GM19372 (cell line): ENCODE results near the gene CHSY1.

Experiments
- ATAC-seq: cut with Tn5 transposase; IDR thresholded peaks from one replicate; pipeline ENCODE4 v1.9.1; 2021; ENCODE audit warnings: mild to moderate bottlenecking, low read depth, moderate library complexity; ENCODE audit not compliant: unreplicated experiment

Gene CHSY1

DNA sequence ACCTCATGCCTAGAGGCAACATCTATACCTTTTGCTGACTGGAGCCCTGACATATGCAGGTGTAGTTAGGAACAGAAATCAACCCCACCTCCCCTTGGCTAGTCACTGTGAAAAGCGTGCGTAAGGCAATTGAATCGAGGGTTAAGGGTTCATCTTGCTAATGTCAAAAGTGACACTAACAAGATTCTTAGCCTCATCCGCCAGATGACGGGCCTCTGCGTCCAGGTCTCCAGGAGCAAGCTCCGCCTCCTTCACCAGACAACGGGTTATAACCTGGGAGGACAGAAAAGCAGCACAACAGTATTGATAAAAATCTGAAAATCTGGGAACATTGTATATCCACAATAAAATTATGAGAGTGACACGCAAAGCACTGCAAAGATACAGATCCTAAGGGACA lies 20.7 kb upstream of the CHSY1 start:
- no peak for ATAC-seq

DNA sequence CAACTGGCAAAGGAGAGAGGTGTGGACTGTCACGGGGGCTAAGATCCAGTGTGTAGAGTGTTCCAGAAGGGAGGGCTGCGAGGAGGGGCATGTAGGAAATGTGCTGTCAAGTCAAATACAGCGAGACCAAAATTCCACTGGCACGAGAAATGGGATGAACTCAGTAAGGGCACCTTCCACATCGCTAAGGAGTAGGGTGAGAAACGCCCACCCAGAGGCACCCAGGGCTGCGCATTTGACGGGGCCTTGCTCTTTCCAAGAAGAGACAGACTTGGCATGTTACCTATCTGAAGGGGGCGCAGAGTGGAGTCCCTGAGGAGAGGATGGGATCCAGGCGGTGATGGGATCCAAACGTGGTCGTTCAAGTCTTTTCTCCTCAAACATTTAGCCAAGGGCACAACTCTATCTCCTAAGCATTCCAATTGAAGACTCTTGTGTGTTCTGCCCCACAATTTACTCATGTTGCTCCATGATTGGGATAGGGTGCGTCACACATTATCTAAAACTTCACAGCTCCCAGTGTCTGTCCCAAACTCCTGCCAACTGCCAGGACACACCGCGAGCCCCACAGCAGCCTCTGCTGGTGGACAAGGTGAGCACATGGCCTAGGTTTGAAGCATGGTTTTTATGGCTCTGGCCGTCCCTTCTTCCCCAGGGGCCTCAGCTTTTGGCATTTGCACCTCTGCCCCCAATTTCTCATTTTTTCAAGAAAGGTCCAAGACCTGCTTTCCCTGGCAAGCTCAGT lies 17.8 kb upstream of the CHSY1 start:
- no peak for ATAC-seq

DNA sequence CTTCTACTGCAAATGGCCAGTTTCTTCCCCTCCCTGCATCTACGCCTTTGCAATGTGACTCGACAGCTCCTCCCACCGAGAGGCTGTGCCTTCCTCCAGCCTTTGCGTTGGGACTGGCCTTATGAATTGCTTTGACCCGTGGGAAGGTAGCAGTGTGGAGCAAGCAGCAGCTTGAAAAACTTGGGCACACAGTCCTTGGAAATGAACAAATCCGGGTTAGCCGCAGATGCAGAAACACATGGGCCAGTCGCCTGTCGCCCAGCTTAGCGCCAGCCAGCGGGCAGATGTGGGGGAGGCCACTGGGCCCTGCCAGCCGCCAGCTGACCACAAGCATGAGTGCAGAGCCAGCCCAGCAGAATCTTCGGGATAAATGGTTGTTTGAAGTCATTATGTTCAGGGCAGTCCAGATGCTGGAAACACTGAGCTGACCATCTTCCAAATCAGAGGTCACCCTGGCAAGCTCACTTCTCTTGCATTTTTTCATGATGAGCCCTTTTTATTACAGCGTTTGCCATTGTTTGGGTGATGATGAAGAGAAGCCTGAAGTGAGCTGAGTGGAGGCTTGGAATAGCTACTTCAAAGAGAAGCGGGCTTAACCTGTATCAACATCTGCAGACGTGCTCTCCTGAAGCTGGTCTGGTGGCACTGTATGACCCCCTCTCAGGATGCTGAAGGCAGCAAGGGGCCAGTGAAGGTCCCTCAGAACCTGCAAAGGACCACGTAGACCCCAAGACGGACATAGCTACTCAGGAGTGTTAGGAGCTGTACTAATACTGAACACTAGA lies 15.7 kb upstream of the CHSY1 start:
- ATAC-seq = no peak

DNA sequence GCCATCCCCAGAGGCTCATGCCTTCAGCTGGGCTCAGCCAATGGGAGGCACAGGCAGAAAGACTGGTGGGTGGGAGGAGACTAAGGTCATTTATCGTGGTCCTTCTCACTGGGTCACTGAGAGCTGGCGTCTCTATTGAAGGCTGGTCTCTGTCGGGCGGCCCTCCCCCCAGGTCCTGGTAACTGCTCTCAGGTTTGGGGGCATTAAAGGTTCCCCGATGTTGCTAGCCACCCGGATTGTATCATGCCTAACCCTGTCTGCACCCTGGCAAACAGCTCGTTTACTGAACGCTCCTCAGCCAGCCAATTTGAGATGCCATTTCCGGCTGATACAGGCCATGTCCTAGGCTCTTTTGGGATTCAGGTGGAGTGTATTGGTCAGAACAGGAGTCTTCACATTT lies 14.9 kb upstream of the CHSY1 start:
- ATAC-seq = no peak

DNA sequence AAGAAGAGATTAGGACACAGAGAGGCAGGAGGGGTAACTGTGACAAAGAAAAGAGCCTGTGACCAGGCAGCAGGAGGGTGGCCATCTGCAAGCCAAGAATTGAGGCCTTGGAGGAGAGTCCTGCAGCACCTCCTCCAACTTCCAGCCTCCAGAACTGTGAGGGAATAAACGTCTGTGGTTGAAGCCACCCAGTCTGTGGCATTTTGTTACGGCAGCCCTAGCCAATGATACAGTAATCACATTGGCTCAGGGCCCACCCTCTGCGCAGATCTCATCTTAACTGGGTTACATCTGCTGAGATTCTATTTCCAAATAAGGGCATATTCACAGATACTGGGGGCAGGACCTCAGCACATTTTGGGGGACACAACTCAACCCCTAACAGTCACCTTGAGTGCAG lies 14.2 kb upstream of the CHSY1 start:
- no peak for ATAC-seq

DNA sequence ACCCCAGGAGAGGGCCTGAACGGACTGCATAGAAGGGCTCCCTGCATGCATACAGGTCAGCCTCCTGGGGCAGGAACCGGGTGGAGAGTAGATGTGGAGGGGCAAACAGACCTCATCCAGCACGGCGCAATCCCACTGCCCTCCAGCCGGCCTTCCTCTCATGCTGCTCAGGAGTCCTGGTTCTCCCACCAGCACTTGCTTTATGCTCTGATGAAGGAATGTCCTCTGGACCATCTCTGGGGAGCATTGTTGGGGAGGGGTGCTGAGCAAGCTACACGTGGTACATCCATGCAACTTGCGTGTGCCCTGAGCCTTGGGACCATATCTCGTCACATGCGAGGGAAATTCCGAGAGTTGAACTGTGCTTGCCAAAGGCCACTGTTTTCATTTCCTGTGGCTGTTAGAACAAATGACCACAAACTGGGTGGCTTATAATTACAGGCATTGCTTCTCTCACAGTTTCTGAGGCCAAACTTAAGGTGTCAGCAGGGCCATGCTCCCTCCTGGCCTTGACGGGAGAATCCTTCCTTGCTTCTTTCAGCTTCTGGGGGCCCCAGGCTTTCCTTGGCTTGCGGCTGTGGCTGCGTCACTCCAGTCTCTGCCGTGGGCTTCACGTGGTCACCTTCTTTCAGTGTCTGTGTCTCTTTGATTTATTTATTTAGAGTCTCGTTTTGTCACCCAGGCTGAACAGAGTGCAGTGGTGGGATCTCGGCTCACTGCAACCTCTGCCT lies 13.2 kb upstream of the CHSY1 start:
- ATAC-seq = peak; percentile 57

DNA sequence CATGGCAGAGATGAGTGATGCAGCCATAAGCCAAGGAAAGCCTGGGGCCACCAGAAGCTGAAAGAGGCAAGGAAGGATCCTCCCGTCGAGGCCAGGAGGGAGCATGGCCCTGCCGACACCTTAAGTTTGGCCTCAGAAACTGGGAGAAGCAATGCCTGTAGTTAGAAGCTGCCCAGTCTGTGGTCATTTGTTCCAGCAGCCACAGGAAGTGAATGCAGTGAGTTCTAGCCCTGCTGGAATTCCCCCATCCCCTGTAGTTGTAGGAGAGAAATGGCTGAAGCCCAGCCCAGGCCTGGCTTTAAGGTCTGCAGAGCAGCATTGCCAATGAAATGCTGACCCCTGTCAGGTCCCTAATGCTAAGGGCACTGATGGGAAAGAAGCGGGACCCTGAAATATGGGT lies 12.2 kb upstream of the CHSY1 start:
- ATAC-seq = no peak

DNA sequence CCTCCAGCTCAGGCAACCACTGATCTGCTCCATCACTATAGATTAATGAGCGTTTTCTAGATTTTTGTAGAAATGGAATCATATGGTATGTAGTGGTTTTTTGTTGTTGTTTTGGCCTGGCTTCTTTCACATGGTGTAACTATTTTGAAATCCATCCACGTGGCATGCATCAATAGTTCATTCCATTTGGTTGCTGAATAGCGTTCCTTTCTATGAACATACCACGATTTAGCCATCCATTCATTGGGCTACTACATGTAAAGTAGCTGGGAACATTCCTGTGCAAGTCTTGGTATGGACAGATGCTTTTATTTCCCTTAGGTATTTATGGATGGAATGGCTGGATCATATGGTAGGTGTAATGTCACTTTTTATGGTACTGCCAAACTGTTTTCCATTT lies 10.7 kb upstream of the CHSY1 start:
- ATAC-seq = no peak

DNA sequence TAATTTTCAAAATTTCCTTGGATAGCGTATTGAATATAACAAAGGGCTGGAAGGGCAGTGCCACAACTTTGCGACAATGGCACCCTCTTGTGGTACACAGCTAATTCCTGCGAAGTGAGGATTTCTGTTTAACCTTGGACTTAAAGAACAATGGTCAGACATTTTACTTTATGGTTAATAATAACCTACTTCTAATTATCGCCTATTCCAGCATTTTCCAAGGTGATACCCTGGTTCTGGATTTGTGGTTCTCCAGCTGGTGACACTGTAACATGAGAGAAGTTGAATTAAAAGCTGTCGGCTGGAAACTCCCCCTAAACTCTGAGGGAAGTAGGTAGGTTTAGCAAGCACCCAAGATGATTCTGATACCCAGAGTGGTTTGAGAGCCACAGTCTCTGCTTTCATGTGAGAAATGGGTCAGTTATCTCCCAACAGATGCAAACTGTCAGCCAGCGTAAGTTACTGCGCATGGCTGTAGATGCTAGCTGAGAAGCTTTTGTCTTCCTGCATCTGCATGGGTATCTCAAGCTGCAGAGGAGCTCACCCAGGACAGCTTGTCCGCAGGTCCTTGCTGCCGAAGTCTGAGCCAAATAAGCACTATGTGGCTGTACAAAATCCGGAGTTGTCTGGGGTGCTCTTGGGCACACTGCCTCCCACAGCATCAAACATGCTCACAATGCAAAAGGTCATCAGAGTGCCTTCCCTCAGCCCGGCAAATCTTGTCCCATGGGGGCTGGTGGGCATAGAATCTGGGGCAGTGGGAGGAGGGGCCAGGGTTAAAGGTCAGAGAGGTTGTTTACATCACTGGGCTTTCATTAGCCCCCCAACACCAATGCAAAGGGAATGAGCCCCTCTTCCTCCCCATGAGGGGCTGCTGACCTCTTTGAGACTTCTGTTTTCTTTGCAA lies 6.6 kb upstream of the CHSY1 start:
- peak; percentile 62 for ATAC-seq

DNA sequence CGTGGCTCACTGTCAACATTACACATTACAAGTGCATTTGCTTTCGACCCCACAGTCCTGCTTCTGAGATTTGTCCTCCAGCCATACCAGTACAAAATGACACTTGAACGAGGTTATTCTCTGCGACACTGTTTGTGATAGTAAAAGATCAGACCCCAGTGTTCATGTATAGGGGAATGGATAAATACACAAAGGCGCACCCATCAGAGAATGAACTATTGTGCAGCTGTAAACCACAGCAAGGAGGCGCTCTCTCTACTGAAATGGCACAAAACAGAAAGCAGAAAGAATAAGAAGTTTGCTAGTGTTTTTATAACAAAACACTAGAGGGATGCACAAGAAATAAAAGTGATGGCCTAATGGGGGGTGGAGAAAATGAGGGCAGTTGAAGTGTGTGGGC lies 4.9 kb upstream of the CHSY1 start:
- no peak for ATAC-seq

DNA sequence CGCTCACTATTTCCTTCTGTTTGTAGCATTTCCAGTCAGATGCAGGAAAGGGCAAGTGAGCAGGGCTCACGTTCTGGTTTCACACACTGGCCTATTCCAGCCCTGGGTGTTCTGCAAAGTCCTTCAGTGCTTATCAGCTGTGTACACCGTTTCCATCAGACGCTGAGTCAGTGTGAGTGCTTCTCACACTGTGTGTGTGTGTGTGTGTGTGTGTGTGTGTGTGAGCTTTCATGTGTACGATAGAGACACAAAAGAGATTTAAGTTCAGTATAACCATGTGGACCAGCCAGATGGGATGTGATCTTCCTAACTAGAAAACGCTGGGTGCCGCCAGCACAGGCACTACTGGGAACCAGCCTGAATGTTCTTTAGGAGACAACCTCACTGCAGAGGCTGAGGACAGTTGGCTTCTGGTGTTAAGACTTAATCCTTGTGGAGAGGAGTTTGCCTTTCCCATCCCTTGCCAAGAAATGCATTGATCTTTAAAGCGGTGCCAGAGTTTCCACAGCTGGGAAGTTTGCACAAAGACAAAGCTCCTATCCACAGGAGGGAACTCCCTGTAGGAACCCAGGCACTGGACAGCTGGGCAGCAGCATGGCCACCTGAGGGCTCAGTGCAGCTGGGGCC lies 3.9 kb upstream of the CHSY1 start:
- ATAC-seq = no peak

DNA sequence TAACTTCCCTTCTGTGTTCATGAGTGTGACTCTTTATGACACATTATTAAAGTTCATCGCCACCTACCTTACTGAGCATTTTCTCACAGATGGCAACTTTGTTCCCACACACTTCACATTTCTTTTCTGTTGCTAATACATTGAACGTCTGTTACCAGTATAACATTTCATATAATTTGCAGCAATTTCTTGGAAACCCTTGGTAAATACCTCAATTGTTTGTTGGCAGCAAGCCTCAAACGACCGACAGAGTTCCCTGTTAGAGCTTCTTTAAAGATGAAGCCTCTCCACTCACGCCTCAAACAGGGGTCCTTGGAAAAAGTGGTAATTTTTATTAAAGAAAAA lies 3.2 kb upstream of the CHSY1 start:
- ATAC-seq = no peak

DNA sequence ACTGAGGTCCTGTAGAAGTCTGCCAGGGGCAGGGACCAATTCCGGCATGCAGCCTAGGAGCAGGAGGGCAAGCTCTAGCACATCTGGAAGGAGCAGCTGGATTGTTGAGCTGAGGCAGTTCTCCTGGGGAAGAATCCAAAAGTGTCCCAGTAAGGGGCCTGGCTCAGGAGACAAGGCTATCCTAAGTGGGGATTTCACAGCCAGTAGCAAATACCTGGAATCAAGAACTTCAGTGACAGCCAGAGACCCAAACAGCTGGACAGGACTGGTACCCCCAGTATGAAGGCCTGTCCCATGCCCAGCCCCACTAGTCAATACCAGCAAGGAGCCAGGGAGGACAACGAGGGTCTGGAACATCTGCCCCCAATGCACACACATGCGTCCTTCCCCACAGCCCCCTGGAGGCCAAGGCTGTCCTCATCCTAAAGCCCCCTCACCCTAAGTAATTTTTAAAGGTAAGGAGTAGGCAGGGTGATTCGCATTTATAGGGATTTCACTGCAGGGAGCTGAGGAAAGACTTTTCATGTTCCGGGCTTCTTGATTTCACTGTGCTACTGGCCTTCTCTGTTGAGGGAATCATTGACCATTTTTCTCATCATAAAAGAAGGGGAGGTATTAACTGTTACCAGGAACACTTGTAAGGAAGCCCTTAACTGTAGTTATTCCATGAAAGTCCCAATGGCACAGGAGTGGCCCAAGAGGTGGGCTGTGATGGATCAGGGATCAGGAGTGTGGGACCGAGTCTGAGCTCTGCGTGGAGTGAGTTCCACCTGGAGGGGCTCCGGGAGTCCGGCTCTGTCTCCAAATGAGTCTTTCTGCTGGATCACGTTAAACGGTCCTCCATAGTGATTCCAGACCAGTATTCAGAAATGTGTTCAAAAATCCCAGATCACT lies 2.6 kb upstream of the CHSY1 start:
- no peak for ATAC-seq

DNA sequence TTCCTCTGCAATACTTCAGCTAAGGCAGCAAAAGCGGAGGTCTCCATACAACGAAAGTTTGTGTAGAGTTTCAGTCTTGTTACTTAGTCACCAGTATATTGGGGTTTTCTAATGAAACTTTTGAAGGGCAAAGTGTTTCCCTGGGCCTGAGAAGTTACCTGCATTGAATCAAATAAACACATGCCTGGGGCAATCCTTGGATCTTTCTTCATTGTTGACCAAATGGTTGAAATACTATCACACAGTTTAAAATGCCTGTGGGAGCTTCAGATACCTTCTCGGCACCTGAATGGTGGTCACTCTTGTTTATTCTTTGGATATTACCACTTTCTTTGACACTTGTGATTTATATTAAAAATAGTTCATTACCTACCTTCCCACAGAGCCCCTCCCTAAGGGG lies 988 bp upstream of the CHSY1 start:
- ATAC-seq = no peak

DNA sequence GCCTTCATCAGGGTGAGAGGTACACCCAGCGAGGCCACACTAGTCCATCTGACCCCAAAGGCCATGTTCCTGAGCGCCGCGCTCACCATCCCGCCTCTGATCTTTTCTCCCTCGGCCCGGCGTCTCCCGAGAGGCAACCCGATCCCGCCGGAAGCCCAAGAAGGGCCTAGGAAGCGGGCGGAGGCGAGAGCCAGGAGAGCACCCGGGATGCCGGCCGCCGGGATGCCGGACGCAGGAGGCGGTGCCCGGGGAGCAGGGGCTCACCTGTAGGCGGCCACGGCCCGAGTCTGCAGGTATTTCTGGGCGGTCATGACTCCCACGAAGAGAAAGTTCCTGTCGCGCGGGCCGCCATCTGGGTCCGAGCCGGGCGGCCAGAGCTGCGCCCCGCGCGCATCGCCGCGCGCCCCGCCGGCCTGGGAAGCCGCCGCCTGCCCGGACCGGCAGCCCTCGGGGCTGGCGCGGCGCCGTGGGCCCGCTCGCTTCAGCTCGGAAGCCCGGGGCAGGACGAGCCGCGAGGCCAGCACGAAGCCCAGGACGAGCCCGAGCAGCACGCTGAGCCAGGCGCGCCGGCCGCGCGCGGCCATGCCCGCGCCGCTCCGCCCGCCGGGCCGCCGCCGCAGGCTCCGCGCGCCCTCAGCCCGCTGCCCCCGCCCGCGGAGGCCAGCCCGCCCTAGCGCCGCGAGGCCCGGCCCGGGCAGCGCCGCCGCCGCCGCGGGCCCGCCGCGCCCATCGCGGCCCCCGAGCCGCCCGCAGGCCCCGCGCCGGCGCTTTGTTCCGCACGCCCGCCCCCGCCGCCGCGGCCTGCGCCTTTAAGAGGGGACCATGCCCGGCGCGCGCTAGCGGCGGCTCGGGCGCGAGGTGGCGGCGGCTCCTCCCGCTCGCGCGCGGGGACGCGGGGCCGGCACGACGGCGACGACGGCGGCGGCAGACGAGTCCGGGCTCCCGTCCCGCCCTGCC lies 697 bp downstream of the CHSY1 start:
- ATAC-seq = peak; percentile 36

DNA sequence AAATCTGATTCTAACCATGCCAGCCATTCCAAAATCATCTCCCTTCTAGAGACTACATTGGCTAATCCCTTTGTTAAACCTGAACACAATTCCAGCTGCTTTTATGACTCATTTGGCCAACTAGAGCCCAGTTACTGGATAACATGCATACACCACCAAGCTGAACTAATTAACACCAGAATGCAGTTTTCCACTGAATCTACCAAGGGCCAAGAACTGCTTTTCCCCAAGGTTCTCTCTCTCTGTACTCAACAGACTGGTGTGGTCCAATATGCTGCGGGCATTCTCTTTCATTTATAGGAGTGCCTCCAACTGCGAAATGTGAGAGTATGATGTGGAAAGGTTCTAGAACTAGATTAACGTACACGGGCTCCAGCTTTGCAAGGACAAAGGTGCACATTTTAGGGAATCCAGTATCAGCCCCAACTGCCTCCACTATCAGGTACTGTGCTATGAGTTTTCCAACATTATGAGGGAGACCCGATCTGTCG lies 1.5 kb downstream of the CHSY1 start:
- no peak for ATAC-seq

DNA sequence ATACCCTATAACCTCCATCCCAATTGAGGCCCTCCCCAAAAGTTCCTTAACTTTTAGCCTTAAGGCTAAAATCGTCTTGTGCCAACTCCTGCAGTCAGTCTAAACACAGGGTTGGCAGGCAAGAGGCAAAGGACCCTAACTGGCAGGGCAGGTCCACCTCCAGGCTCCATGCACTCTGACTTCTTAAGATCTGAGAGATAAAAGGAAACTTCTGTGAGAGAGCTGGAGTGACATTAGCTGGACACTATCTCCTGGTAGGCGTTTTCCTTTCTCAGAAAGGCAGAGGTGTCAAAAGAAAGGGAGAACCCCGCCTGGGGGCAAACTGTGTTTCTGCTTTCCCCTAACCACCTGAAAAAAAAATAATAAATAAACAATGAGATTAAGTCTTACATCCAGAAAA lies 3.6 kb downstream of the CHSY1 start:
- ATAC-seq = no peak
